NCI-H774 (cell line): ENCODE data around the gene TPK1.

ENCODE experiments used
- DNase-seq: peaks from one replicate; lab custom pipeline; 2025; lab: John Stamatoyannopoulos, UW

The TPK1 gene

DNA sequence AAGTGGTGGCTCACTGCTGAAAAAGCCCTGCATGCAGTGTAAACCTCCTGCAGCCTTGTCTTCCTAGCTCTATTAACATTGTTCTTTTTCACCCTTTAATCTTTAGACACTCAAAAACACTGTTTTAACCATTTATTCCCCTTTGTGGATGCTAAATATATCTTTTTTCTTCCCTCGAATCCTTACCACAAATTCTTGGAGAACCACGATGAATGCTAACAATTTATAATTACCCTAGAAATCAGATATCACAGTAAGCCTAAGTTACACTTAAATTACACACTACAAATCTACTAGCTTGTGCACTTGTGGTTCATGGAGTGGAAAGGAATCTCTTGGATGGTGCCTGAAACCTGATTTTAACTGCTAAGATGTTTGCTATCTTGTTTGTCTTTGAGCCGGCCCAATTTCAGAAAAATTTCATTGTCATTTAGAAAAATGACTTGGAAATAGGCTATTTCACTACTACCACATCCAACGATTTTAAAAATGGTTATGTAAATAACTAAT is 307.3 kb downstream of the TPK1 start:
- DNase-seq, result no peak

GRCh38 chr7:144527051-144527471 is 308.8 kb downstream of the TPK1 start:
- DNase-seq, result no peak

DNA sequence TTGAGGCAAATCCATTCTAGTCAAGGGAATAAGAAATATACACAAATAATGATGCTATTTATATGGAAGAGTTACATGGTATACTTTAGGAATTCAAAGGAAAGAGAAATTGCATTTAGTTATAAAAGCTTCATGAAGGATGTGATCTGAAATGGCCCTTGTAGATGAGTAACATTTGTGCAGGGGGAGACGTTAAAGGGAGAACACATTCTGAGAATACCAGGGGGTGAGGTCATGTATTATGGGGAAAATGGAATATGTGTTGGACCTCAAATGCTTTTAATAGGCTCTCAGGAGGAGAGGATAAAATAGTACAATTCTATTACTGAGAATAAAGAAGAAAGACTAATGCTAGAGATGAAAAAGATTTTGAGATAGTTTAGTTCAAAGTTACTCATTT is 309.9 kb downstream of the TPK1 start:
- DNase-seq, result no peak

GRCh38 chr7:144524271-144524670 is 311.6 kb downstream of the TPK1 start:
- DNase-seq, result no peak

GRCh38 chr7:144523621-144524020 is 312.2 kb downstream of the TPK1 start:
- DNase-seq, result no peak

DNA sequence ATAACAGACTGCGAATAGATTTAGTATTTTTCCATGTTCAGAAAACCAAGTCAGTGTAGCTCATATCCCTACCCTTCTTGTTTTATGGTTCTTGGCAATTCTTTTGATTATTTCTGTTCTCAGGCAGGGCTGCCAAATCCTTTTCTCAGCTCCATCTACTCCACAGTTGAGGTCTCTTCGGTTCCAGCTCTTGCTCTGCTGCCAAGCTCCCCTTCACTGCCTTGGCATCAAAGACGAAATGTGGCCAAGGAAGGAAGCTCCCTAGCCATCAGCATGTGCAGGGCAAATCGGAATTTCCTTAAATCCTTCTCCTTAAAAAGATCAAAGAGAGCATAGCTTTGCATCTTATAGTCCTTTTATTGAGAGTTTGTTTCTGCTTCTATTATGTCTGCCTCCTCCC is 315.9 kb downstream of the TPK1 start:
- no peak for DNase-seq

- DNase-seq, result no peak
Observed at GRCh38 chr7:144518360-144518759, 317.5 kb downstream of the TPK1 start.

GRCh38 chr7:144517749-144518148 is 318.1 kb downstream of the TPK1 start:
- DNase-seq, result no peak

GRCh38 chr7:144516729-144517525 is 318.9 kb downstream of the TPK1 start:
- DNase-seq, result no peak

GRCh38 chr7:144513334-144513733 is 322.5 kb downstream of the TPK1 start:
- peak; percentile 35 for DNase-seq

DNA sequence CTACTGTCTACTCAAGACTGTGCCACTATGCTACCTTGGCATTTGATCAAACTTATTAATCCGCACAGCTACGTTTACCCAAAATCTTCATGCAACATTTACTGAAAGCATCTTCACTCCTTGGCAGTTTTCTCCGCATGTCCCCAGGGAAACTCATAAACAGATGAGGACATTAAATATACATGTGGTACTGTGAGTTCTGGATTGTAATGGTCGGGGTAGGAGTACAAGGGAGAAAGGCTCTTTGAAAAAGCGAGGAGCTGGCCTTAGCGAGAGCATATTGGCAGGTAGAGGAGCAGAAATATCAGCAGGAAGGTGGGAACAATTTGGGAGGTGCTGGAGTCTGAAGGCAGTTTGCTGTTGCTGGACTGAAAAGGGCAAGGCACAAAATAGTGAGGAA is 325.2 kb downstream of the TPK1 start:
- DNase-seq, result no peak

DNA sequence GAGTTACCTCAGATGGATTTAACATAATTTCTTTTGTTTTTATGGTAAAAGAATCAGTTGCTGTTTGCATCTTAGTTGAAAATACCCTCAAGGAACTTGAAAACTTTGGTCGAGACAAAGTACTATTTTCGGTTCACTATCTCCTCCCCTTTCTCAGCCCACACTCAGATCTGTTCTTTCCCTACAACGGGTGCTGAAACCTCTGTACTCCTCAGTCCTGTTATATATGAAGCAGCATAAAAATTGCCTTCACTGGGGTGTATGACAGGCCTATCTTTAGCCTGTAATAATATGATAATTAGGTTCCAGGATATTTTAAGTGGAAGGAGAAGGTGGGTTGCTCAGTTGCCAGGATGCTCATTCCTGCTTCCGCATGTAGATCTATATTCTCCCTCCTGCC is 327.2 kb downstream of the TPK1 start:
- DNase-seq, result no peak

GRCh38 chr7:144503215-144503614 is 332.6 kb downstream of the TPK1 start:
- DNase-seq, result no peak

GRCh38 chr7:144500225-144500624 is 335.6 kb downstream of the TPK1 start:
- DNase-seq, result no peak

- DNase-seq, result no peak
Observed at GRCh38 chr7:144497282-144497681, 338.6 kb downstream of the TPK1 start.

- no peak for DNase-seq
Observed at GRCh38 chr7:144494355-144494754, 341.5 kb downstream of the TPK1 start.

DNA sequence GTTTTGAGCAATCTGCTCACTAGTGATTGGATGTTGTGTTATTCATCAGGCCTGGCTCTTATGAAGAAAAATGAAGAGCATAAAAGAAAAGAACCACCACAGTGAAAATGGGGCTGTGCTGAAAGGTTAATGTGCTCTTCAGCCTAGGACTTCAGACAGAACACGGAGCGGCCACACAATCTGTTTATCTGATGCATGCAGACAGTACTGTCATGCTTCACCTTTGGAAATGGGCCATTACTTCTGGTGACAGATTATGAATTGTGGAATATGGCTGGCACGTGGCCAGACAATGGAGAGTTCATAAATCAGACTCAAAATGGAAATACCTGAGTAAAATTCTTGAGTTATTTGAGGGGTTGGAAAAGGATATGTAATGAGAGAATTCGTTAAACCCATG is 346.3 kb downstream of the TPK1 start:
- no peak for DNase-seq

DNA sequence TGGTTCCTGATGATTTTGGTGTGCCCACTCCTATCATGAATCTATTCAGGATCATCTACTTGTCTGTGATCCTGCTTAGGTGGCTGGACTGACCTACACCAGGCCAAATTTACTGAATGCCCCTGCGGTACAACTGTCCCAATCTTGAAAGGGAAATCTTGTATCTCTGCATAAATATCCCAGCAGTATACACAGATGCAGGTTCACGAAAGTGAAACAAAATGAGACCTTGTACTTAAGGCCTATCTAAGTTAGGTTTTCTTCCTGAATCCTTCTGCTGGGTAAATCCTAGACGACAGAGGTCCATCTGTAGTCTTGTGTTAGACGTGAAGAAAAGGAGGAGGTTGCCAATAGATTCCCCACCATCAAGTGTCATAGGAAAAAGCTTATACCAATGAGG is 346.9 kb downstream of the TPK1 start:
- DNase-seq, result no peak

DNA sequence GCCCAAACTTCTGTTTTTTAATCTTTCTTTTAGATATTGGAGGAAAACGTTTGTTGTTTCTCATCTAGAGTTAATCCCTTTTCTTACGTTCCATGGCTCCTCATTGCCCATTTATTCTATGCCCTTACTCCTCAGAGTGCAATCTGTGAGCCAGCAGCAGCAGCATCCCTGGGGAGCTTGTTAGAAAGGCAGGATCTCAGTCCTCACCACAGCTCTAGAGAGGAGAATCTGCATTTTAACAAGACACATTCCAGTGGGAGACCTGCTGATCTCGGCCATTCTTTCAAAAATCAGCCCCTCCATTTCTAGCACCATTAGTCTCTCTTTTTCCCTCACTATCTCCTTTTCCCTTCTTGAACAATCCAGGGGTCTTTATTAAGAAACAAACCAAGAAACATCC is 348.0 kb downstream of the TPK1 start:
- no peak for DNase-seq

GRCh38 chr7:144484445-144484844 is 351.4 kb downstream of the TPK1 start:
- no peak for DNase-seq

DNA sequence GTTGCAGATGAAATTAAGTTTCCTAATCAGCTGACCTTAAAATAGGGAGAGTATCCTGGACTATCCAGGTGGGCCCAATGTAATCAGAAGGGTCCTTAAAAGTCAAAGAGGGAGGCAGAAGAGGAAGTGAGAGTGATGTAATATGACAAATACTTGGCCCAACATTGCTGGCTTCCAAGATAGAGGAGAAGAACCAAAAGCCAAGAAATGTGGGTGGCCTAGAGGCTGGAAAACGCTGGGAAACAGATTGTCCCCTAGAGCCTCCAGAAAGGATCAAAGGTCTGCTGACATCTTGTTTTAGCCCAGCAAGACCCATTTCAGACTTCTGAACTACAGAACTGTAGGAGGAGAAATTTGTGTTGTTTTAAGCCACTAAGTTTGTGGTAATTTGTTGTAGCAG is 352.7 kb downstream of the TPK1 start:
- no peak for DNase-seq

GRCh38 chr7:144481833-144482232 is 354.0 kb downstream of the TPK1 start:
- DNase-seq, result no peak

DNA sequence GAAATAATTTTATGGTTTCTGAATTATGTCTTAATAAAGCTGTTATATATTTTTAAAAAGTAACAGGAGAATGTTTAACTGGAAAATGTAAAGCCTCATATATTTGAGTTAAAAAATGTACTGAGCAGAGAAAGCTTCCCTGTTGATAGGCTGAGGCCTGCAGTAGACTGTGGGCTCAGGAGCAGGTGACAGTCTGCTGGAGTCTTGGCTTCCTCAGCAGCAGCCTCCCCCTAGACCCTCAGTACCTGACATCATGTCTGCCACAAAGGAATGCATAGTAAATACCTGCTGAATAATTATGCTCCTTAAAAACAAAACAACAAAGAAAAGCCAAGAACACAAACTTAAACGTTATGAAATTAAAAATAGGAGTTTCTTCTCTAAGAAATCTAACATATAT is 358.5 kb downstream of the TPK1 start:
- DNase-seq, result no peak
